Activated T-cell treated with anti-CD3 and anti-CD28 coated beads for 24 hours (primary cell): Measurements from ENCODE around the gene PROSER3.

Source experiments
- DNase-seq: peaks from one replicate; pipeline ENCODE4 v3.0.0-alpha.2; 2020; ENCODE audit warnings: low read depth

PROSER3 gene

GRCh38 chr19:35757749-35758608 is at the start of gene PROSER3:
Gene PROSER3 (plus strand): TSS chr19:35758176. CDS start chr19:35758216, 40 bp downstream.
- peak; percentile 99 for DNase-seq

DNA sequence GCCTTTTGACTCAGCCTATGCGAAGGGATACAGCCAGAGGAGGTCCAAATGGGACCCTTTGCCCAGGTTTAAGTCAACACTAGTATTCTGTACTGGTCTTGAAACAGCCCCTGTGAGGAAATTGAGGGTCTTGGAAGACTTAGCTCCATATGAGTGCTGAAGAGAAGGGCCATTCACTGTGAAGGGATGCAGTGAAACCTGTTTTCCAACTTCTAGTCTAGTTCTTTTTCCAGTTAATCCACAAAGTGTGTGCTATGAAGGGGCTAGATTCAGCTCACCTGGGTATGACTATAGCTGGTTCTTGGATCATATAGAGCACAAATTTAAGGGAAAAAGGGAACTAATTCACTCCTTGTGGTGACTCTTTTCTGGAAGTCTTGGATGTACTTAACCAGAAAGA is 49.6 kb upstream of the PROSER3 start:
- no peak for DNase-seq

GRCh38 chr19:35710784-35711723 is 46.9 kb upstream of the PROSER3 start:
- peak; percentile 64 for DNase-seq

DNA sequence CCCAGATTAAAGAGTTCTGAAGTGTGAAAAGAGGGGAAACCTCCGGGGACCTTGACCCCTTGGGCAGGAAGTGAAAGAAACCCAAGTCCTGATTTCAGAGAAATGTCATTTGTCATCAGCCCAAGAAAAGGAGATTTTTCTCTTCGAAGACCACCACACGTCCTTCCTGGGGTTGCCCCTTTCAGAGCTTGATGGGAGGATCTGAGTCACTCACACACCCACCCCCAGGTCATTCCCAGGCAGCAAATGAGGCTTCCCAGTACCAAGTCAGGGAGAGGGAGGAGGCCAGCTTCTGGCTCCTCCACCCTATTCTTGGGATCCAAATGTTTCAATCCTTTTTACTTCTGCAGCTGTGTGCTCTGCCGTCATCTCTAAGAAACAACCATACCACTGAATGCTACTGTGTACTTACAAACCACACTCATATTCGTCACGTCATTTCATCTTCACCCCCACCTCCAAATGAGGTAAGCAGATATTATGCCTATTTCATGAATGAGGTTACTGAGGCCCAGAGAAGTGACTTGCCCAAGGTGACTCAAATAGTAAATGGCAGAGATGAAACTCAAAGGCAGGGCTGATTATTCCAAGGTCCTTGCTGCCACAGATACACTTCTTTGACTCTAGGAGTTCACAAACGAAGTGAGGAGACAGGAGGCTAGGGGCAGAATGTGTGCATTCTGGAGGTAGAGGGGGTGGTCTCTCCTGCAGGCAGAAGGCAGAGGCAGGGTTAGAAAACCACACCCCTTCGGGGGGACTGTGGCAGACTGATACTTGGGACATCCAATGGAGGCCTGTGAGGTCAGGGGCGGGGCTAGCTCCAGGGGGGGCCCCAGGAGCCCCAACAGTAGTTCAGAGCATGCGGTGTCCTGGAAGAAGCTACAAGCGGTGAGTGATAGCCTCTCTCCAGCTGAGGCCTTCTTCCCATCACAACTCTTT is 45.1 kb upstream of the PROSER3 start:
- DNase-seq: peak; percentile 74

DNA sequence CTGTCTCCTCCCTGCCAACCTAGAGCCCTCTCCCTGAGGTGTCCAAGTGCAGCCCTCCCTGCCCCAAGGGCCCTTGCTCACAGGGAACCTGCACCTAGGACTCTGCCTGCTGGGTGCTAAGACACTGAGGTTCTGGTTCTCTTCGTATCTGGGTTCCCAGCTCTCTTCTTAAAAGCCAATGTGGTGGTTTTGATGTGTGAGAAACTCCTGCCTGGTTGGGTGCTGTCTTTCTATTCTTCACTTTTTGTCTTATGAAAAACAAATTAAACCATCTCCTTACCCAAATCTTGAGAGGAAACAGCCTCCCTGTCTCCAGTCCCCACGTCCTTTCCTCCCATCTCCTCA is 44.5 kb upstream of the PROSER3 start:
- DNase-seq: no peak

GRCh38 chr19:35713904-35714495 is 44.0 kb upstream of the PROSER3 start:
- no peak for DNase-seq

GRCh38 chr19:35714601-35715354 is 43.2 kb upstream of the PROSER3 start:
- no peak for DNase-seq

DNA sequence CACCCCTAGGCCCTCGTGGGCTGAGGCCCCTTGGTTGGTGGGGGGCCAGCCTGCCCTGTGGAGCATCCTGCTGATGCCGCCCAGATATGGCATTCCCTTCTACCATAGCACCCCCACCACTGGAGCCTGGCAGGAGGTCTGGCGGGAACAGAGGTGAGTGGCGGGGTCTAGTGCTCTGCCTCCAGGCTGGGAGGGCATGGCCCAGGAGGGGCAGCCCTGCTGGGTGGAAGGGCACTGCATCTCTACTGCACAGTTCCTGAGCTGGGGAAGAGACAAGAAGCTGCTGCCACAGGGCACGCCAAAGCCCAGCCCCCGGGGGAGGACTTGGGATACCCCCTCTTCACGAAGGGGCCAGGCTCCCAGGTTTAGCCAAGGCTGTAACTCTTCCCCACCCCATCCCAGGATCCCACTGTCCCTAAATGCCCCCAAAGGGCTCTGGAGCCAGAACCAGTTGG is 42.6 kb upstream of the PROSER3 start:
- DNase-seq: no peak

DNA sequence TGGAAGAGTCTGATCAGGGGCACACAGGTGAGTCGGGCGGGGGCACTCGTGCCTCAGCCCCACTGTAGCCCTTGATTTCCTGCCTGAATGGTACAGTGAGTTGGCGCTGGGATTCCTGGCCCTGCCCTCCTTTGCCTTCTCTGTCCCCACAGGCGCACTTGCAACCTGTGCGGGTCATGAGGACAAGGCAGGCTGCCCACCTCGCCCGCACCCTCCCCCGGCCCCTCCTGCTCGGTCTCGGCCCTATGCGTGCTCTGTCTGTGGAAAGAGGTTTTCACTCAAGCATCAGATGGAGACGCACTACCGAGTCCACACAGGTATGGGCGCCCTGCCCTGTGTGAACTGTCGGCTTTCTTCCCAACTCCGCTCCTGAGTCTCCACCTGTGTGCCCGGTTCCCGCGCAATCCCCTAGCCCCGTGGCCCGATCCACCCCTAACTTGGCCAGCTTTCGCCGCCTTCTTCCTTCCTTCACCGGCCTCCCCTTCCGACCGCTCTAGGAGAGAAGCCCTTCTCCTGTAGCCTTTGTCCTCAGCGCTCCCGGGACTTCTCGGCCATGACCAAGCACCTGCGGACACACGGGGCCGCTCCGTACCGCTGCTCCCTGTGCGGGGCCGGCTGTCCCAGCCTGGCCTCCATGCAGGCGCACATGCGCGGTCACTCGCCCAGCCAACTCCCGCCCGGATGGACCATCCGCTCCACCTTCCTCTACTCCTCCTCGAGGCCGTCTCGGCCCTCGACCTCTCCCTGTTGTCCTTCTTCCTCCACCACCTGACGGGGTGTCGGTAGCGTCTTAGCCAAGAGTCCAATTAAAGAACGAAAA is 41.8 kb upstream of the PROSER3 start:
- no peak for DNase-seq

- peak; percentile 95 for DNase-seq
Measured at GRCh38 chr19:35716801-35717664, 40.9 kb upstream of the PROSER3 start.

DNA sequence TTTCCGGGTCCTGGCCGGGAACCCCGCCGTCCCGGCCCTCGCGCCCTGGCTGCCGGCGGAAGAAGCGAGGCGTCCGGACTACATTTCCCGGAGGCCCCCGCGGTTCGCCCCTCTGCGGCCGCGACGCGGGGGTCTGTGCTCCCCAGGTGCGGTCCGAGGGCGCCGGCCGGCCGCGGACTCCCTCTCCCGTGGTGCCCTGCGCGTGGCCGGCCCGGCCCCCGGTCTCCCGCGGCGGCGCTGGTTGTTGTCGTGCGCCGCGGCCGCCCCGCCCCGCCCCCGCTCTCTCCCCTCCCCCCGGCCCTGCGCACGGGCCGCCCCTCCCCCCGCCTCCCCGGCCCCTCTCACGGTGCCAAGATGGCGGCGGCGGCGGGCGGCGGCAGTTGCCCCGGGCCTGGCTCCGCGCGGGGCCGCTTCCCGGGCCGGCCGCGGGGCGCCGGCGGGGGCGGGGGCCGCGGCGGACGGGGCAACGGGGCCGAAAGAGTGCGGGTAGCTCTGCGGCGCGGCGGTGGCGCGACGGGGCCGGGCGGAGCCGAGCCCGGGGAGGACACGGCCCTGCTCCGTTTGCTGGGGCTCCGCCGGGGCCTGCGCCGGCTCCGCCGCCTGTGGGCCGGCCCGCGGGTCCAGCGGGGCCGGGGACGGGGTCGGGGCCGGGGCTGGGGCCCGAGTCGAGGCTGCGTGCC is 40.2 kb upstream of the PROSER3 start, which contains the start of gene KMT2B:
TSS of gene KMT2B (plus strand) at position 339 of the 680 bp plus-strand sequence. CDS start at position 355, 16 bp downstream.
- DNase-seq: no peak

DNA sequence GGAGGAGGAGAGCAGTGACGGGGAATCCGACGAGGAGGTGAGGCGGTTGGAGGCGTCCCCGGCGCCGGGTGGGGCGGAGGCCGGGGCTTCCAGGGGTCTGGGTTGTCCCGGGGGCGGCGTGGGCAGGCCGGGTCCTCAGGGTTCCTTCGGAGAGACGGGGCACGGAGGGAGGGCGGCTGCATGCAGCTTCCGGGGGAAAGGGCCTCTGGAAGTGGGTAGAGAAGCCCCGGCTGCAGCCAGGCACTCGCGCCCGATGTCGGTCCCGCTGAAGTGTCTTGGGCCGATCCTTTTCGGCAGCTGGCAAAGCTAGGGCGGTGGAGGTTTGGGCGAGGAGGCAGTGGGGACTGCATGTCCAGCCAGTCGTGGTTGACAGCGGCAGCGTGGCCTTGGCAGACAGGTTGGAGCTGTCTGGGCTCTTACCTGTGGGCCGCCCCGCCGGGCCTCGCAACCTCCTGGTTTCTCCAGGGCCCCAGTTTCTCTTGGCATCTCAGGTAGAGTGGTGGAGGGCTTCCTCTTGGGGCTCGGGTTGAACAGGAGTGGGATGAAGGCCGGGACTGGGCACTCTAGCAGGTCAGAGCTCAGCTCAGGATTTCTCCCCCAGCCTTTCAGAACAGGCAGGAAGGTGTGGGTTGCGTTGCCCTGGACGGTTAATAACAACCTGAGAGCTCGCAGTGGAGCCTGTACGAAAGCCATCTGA is 39.5 kb upstream of the PROSER3 start:
- DNase-seq: peak; percentile 41

GRCh38 chr19:35719402-35720162 is 38.4 kb upstream of the PROSER3 start:
- DNase-seq: no peak

DNA sequence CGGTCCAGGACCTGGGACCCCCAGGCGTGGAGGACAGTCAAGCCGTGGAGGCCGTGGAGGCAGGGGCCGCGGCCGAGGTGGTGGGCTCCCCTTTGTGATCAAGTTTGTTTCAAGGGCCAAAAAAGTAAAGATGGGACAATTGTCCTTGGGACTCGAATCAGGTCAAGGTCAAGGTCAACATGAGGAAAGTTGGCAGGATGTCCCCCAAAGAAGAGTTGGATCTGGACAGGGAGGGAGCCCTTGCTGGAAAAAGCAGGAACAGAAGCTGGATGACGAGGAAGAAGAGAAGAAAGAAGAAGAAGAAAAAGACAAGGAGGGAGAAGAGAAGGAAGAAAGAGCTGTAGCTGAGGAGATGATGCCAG is 37.8 kb upstream of the PROSER3 start:
- no peak for DNase-seq

DNA sequence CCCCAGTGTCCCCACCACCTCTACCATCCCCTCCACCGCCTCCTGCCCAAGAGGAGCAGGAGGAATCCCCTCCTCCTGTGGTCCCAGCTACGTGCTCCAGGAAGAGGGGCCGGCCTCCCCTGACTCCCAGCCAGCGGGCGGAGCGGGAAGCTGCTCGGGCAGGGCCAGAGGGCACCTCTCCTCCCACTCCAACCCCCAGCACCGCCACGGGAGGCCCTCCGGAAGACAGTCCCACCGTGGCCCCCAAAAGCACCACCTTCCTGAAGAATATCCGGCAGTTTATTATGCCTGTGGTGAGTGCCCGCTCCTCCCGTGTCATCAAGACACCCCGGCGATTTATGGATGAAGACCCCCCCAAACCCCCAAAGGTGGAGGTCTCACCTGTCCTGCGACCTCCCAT is 37.3 kb upstream of the PROSER3 start:
- no peak for DNase-seq

- DNase-seq: no peak
Measured at GRCh38 chr19:35721374-35721773, 36.6 kb upstream of the PROSER3 start.

- DNase-seq: no peak
Measured at GRCh38 chr19:35722461-35722860, 35.5 kb upstream of the PROSER3 start.
